Activated naive CD4-positive, alpha-beta T cell (primary cell): ENCODE data around the gene JPH4.

Experiments
- DNase-seq, 4 experiments: peaks; one replicate each; lab custom pipeline; 2025; lab: John Stamatoyannopoulos, UW

The JPH4 gene

DNA sequence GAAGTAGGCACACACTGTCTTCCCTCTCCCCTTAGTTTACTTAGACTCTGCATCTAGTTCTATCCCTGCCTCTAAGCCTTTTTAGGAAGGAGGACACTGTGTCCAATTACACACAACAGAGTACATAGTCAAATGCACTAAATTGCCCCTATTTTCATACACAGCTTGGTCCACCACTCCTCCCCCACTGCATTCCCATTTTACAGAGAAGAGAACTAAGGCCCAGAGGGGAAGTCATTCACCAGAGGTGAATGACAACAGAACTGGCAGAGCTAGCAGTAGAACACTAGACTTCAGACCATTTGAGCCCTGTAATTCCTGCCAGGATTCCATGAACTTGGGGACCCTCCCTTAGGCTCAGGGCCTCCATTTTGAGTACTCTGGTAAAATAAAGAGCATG, 1.1 kb upstream of the JPH4 start:
- DNase-seq: no peak

DNA sequence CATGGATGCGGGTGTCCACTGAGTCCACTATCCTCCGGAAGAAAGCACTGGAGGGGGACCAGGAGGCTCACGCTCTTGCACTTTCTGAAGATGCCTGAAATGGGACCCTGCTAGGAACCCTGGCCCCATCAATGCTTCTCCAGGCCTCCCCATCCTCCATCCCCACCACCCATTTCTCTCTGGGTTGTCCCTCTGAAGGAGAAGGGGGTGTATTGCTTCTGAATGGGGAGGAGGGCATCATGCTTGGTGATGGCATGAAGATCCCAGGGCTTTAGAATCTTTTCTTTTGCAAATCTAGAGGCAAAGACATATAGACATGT, 681 bp upstream of the JPH4 start:
- DNase-seq: no peak

DNA sequence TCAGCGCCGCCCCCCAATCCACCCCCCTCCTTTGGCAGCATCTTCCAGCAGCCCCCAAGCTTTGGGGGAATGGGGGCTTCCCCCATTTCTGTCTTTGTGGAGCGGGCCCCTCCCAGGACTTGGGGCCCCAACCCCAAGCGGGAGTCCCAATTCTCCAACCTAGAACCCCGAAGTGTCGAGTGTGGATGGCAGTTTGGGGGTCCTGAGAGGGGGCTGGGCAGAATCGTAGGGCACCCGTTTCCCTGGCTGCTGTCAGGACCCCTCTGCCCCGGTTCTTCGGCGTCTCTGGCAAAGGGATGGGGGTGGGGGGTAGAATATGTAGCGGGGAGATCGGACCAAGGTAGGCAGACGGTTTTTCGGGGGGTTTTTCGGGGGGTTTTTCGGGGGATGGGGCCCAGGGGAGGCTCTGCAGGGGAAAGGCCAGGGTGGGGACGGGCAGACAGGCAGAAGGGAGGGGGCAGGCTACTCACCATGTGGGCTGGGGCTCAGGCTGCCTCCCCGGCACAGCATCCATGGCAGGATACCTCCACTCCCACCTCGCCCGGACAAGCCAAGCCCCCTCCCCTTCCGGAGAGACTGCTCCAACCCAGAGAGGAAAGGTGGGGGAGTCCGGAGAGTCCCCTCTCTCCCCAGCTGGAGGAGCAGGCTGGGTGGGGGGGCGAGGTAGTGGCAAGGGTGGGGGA, 739 bp downstream of the JPH4 start:
- DNase-seq: no peak

DNA sequence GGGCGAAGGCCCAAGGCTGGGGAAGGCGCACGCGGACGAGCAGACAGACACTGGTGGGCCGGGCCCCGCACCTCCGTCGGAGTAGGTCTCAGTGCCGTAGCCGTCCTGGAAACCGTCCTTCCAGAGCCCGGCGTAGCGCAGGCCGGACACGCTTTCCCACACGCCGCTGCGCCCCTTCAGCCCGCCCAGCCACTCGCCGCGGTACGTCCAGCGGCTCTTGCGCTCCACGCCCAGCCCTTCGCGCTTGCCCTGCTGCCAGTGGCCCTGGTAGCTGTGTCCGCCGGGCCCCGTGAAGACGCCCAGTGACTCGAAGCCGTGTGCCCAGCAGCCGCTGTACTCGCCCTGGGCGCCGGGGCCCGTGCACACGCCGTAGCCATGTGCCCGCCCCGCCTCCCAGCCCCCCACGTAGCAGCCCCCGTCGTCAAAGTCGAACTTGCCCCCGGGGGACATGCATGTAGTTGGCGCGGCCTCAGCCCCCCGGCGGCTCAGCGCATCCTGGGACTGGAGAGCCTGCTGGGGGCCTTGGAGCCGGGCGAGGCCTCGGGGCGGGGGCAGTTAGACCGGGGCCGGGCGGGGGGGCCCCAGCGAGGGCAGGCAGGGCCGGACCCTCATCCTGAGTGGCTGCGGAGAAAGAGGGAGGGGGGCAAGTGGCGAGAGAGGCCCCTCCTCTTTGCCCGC, 1.4 kb downstream of the JPH4 start:
- DNase-seq: no peak

DNA sequence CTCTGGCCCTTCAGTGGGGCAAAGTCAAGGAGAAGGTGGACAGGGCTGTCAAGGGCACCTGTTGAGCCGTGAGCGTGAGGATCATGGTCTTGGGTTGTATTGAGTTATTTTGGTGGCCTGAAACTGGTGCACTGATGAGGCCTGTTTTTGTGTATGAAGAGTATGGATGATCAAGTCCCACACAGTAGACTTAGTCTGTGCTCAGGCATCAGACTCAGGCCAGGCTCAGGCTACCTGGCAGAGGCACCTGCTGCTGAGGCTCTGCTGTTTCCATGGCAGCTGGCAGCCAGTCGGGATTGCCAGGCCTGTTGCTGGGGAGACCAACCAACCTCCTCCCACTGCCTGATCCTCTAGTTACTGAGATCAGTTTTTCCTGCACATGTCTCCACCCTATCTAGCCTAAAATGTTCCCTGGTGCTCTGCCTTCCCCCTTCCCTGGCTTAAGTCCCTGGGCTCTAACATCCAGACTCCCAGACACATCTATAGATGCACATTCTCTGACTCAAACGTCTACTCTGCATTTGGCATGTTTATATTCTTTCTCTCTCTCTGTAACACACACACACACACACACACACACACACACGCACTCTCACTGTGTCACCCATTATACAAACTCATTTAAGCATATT, 5.1 kb downstream of the JPH4 start:
- no peak for DNase-seq

DNA sequence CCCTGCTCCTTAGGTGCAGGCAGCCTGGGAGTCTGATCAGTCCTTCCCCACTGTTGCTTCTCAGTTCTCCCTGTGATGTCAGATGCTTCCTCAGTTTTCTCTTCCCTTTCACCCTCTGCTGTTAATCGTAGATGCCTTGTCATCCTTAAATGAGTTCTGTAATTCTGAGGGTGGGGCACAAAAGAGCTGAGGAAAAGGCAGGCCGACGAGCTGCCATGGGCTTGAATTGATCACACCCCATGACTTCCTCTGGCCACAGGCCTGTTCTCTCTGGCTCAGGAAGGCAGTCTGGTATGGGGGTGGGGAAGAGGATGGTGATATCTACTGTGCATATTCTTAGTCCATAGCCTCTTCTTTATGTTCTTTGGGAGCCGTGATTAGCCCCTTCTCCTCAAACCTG, 5.8 kb downstream of the JPH4 start:
- DNase-seq: no peak

DNA sequence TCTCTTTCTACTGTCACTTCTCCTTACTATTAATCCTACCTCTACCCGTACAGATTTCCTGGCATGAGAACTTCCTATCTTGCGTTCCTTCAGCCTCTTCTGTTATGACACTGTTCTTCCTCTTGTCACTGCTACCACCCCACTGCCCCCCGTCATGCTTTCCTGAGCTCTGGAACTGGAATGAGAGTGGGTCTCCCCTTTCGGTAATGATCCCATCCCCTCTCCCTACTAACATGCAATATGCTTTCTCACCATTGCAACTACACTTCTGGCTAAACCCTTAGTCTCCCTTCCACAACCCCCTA, 6.1 kb downstream of the JPH4 start:
- DNase-seq: no peak

DNA sequence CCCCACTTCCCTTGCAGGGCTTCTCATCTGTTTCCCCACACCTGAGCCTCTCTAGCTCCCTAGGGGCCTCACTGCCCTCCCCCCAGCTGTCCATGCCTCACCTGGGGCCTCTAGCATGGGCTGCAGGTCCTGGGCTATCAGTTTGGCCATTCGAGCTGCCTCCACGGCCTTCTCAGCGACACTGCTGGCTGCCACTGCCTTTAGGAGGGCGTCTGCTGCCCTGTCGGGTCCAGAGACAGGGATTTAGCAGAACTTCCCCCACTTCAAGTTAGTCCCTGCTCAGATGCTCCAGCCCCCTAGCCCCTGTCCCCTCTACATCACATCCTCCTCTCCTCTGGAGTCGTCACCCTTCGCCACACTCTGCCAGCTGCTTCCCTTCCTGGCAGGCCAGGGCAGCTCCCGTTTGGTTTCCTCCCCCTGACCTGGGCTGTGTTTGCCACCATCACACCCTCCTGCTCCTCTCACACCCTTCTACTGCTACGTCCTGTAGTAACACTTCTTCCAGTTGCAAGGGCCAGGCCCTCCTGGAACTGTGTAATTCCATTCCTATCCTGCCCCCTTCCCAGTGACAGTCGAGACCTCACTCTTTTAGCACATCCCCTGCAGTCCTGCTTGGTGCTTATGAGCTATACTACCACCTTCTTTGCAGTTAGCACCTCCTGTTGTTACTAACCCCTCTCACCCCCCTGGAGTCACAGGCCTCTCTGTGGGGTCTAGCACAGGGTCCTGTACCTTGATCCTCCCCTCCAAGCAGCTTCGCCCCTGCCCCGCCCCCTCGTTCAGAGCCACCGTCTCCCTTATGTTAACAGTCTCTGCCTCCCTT, 6.7 kb downstream of the JPH4 start:
- DNase-seq: no peak

DNA sequence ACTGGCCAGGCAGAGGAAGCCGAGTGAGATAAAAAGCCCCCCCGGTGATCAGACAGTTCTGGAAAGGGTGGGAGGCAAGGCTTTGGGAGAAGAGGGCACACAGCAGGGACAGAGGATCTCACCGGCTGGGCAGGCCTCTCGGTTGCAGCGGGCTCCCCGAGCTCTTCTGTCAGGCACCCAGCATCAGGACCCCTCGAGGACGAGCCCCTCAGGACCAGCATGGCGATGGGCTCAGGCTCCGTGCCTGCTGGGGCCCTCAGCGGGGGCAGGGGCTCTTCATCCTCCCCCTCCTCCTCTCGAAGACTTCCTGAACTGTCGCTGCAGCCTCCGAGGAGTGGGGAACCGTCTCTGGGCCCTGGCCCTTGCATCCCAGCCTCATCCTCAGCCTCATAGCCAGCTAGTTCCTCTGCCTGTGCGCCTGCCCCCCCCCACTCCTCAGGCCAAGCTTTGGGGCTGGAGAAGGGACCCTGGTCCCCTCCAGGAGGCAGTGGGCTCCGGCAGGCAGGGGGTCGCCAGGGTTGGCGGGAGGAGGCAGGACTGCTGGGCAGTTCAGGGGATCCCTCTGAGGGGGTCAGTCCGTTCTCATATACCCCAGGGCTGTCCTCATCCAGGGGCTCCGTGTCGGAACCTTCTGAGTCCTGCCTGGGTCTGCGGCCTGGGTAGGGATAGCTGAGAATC, 7.6 kb downstream of the JPH4 start:
- DNase-seq: no peak

DNA sequence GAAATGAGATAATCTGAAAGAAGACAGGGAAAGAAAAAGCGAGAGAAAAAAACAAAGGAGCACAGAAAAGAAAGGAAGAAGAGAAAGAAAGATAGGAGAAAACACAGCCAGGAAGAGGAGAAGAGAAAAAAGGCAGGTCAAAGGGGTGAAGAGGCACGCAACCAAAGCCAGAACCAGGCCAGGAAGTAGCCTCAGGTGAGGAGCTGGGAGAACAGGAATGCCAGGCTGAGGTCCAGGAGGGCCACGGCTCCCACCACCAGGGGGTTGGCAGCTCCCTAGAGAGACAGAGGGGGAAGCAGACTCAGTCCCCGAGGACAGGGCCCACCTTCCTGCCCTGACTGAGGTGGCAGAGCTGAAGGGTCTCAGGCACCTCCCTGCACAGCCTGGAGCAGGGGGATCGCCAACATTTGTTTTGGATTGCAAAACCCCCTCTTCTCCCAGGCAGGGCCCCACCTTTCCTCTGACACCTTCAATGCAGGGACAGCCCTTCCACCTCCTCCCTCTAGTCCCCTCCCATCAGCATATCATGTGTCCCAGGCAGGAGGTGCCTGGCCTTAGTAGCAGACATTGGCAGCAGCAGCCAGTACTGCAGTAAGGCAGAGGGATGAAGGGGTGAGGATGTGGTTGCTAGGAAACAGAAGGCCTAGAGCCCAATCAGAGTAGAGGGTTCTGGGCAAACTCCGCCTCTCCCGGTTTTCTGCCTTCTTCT, 9.0 kb downstream of the JPH4 start:
- DNase-seq: no peak

DNA sequence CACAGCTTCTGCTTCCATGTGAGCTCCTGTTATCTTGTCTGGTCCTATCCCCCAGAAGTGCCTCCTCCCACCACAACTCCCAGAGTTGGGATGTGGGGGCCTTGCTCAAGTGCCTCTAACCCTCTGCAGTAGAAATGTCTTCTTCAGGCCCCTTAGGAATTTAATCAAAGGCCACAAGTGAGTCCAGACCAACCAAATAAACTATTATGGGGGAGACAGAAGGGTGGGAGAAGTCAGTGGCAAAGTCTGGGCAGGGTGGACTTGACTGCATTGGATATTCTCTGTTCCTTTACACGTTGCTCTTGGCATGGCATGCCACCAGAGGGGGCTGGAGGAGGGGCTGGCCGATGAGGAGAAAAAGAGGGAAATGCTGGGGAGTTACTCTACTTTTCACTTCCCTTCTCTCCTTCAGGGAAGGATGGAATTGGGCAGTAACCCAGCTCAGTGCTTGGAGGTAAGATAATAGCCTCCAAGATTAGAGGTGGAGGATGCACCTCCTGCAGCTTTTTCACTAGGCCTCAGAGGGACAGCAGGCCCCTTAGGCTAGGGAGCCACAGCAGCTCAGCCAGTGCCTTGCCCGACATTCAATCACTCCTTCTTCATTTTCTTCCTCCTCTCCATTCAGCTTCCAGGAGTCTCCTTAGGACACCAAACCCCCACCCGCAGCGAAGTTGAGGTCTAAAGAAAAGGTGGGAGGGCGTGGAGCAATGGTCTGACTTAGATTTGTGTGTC, 9.8 kb downstream of the JPH4 start:
- no peak for DNase-seq

DNA sequence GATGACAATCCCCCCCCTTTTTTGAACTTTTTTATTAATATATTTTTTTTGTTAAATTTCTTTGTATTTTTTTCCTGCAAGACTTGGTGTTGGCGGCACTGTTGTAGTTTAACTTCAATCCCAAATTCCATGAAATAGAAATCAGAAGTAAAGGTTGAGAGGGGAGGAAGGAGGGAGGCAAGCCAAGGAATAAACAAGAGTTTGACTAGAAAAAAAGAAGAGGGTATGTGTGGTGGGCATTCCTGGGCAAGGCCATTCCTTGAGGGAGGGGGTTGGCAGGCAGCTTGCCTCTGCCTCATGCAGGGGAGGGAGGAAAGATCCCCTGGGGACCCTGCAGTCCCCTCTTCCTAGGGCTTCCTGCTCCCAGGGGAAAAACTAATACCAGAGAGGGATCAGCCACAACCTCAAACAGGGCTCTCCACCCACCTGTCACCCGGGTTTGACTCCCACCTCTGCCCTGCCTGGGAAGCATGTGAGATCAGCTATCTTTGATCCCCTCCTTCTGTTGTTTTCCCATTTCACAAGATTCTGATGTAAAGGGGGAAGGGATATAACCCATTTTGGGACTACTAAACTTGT, 10.5 kb downstream of the JPH4 start:
- DNase-seq: no peak

DNA sequence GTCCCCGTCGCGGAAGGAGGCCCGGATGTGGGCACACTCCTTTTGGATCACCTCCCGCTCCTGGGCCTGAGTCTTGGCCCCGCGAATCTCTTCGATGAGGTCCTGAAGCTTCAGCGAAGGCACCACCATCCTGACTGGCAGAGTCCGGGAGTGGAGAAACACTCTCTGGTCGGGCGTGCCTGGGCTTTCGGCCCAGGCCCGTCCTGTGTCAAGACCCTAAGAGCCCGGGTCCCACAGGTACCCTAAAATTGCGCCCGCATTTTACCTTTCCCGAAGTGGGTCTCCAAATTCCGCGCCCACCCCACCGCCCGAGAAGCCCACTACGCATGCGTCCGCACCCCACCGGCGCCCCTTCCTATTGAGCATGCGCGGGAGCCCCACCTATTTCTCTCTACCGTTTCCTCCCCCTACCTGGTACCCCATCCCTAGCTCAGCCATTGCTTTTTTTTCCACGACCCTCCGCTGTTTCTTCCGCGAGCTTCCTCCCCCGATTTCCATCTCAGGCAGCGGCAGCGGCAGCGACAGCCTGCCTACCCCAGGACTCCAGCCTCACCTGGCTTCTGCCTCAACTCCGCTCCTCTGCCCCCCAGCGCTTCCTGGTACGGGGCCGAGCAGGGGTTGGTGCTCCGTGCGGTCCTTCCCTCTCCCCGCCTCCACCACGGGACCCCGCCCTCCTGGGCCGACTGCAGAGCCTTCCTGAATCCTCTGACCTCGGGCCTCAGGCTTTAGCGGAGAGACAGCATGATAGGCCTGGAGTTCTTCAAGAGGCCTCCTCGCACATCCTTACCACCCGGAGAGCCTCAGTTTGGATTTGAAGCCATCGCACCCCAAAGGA, 11.2 kb downstream of the JPH4 start, which contains the start of gene AP1G2:
AP1G2 (minus strand) TSS at position 606 of the 835 bp plus-strand sequence; CDS start at position 129, 477 bp downstream.
- peak; percentile 64 to 76 (median 70) for DNase-seq

DNA sequence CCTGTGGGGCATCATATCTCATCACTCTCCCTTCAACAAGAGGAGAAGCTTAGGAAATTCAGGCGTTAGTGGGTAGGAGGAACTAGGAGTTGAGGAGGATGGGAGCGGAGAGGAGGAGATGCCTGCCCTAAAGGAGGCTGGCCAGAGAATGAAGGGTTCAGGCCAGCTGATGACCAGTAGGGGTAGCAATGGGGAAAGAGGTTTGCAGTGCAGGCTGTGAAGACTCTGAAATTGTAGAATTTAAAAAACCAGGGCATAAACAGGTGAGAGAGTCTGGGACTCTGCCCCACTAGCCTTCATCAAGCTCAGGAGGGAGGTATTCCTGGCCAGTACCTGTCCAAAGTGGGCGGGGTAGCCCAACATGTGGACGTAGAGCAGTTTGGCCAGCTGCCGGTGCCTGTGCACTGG, 11.8 kb downstream of the JPH4 start:
- no peak for DNase-seq

DNA sequence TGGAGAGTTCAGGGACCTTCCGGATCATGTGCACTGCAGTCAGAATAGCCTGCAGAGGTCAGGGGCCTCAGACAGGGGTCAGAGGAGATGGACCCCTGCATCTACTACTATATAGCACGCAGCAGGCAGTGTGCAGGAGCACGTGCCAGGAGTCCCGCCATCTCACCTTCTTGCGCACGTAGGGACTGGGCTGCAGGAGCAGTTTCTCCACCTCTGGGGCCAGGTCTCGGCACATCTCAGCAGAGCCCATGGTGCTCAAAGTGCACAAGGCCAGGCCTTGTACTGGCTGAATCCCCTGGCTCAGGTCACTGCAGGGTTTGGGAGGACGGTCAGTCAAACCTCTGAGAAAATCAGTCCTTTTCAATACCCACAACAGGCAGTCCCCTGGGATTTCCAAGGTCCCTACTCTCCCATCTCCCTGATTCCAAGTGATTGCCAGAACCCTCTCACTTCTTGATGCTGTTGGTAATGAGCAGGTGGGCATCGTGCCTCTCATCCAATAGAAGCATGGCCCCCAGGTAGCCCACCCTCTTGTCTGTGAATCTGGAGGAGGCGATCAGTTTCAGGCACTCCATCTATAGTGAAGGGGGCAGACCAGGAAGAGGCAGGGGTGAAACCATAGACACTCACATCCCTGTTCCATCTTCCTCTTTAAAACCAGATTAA, 12.3 kb downstream of the JPH4 start:
- DNase-seq: no peak

DNA sequence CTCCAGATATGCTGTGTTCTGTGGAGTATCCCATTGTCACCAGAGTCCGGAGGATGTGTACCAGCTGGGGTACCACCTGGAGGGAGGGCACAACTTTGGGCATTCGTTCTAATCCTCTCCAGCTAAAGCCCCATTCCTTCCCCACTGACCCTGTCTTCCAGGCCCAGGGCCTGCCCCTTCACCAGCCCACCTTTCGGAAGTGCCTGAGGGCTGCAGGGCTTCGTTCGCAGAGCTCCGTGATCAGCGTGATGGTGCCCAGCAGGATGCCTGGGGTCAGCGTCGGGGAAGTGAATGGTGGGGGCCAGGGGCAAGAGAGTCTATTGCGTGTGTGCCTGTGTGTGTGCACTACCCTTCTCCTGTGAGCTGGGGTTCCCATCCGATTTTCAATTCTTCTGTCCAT, 13.0 kb downstream of the JPH4 start:
- DNase-seq: no peak

DNA sequence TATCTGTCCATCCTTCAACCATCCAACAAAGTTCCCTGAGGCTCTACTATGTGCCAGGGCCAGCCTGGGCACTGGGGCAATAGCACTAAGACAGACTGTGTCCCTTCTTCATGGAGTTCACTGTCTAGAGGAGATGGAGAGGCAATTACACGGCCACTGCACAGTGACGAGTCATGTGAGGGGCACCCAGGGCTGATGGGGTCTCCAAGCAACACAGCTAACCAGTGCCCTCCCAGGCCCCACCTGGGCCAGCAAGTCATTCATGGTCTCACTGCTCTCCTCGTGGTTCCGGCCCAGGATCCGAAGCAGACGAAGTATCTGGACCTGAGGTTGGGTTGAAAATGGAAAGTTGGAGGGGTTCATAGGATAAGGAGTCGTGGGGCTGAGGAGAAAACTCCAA, 13.7 kb downstream of the JPH4 start:
- DNase-seq: no peak

DNA sequence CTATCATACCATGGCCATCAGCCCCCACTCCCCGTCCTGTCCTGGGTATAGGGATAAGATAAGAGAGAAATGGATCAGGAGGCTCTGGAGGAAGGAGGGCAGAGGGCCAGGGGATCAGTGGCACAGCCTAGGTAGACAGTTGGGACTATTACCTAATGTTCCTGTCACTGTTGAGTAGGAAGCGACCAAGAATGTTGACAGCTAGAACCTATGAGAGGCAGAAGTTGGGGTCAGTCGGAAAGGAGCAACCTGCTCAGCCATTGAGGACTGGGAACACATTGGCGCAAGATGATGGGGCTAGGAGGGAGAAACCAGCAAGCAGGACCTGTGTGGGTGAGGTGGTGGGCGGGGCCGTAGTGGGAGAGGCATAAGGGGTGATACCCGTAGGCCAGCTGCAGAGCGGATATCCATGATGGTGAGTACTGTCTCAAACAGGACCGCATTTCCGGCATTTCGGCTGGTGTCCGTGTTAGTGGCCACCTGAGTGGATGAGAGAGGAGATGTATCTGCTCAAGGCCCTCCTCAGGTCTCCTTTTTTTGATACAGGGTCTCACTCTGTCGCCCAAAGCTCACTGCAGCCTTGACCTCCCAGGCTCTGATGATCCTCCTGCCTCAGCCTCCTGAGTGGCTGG, 14.3 kb downstream of the JPH4 start:
- DNase-seq: no peak
